ENCODE measurements around the gene NEAT1.

DNA sequence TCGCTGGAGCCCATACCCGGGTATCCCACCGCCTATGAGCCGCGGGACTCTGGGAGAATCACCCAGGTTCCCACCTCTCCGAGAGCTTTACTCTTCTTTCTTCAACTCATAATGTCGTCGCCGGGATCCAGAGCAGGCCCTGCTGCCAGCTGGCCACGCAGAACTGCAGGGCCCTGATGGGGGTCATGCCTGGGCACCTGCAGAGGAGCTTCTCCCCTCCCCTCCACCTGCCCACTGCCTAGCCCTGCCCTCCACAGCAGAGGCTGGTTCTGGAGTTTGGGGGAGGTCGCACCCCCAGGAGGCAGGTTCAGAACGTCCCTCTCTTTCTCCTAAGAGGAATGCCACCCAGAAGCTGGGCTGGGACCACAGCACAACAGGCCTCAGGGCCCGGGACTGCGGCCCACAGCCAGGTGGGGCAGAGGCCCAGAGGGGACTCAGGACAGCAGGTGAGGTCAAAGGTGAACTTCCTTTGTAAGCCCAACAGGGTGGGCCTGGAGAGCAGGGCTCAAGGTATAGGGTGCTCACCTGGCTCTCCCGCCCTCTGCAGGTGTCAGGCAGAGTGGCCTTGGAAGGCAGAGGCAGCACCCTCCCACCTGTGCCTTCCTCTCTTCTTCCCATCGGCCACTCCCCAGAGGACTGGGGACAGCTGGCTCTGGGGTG lies 42.0 kb upstream of the NEAT1 start:
- TF ChIP-seq POLR2A (IDR thresholded peaks at IDR 0.05) (no peak), CTCF (IDR thresholded peaks at IDR 0.05) (no peak)
